NCI-H2196 (cell line): ENCODE measurements around the gene C1orf115.
"Not testable (repeated sequence)": the region's sequence is repeated elsewhere in the genome, so short reads cannot be mapped to it uniquely, and the experiment has no call there.

Experiments used
- DNase-seq: peaks from one replicate; lab custom pipeline; 2025; ENCODE audit not compliant: unreplicated experiment; lab: John Stamatoyannopoulos, UW

The C1orf115 gene

GRCh38 chr1:220690140-220691052 lies at the start of gene C1orf115:
TSS of gene C1orf115 (plus strand) at chr1:220690363. CDS start at chr1:220690403, 40 bp downstream.
- peak; percentile 85 for DNase-seq

DNA sequence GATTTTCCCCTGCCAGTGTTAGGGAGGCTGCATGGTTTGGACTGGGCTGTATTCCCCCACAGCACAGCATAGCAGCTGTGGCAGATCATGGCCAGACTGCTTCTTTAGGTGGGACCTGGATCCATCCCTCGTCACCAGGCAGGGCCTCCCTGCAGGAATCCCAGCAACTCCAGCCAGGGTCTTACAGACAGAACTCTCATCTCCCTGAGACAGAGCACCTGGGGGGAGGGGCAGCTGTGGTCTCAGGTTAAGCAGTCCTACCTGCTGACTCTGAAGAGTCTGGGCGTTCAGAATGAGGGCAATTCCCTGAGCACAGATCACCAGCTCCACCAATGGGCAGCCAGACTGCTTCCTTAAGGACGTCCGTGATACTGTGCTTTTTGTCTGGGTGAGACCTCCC lies 47.9 kb upstream of the C1orf115 start:
- no peak for DNase-seq

DNA sequence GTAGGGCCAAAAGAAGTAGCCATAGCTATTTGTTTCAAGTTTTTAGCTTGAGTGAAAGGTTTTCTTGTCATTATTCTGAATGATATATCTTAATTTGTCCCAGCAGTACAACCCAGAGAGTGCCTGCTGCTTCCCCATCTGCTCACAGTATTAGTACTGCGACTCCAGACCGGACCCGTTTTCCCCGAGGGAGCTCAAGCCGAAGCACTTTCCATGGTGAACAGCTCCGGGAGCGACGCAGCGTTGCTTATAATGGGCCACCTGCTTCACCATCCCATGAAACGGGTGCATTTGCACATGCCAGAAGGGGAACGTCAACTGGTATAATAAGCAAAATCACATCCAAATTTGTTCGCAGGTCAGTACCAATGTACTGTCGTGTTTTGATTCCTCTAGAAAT lies 37.2 kb upstream of the C1orf115 start:
- DNase-seq, result no peak

DNA sequence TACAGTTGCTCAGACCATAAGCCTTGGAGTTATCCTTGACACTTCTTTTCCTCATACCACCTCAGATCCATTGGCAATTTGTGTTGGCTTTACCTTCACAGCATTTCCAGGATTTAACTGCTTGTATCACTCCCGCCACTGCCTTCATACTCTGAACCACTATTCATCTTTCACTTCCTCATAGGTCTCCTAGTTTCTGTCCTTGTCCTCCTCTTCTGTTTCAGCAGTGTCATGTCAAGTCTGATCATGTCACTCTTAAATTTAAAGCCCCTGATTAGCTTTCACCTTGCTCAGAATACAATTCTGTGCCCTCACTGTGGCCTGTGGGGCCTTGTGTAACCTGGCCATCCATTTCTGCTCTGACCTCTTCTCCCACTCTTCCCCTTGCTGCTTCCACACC lies 34.7 kb upstream of the C1orf115 start:
- DNase-seq, result no peak

DNA sequence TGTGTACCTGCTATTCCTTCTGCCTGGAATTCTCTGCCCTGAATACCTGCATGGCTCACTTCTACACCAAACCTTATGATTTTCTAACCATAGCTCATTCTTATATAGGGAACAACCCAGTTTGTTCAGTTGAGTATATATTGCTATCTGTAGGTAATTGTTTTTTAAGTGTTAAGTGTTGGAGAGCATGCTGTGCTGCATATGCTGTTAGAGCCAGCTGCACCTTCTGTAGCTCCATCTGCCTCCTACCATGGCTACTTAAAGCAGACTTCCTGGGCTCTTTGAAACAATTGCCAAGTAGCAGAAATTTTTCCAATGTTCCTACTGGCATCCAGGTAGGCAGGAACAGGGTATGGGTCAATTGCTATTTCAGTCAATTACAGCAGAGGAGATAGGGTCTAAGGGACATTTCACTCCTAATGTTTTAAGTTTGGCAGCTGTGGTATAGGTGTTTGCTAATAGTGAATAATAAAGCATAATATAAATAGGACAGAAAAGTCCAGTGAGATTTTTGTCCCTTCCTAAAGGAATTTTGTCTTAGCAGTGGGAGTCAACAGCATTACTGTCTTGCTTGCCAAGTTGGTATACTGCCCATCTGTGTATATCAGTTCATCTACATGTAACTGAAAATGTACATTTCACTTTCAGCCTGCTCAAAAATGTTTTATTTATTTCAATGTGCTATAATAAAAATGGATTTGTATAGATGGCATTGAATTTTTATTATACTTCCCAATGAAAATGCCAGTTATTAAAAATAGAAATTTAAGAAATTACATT lies 34.0 kb upstream of the C1orf115 start:
- no peak for DNase-seq

GRCh38 chr1:220666349-220666748 lies 23.8 kb upstream of the C1orf115 start:
- no peak for DNase-seq

DNA sequence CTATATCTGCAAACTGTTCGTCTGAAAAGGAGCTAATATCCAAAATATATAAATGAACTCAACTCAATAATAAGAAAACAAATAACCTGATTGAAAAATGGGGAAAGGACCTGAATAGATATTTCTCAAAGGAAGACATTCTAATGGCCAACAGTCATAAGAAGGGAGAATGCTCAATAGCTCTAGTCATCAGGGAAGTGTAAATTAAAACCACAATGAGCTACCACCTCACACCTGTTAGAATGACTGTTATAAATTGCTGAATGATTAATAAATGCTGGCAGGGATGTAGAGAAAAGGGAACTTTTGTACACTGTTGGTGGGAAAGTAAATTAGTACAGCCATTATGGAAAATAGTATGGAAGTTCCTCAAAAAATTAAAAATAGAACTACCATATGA lies 21.2 kb upstream of the C1orf115 start:
- no peak for DNase-seq

DNA sequence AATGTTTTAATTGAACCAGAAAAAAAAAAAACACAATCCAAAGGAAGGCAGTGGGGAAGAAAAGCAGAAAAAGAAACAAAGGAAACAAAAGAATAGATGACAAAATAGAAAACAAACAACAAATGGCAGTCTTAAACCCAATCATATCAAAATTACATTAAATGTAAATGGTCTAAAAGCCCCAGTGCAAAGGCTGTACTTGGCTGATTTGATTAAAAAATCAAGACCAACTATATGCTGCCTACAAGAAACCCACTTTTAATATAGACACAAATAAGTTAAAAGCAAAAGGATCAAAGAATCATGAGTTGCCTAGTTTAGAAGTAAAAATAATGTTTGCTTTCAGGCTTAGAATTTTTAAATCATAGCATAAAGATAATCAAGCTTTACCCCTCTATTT lies 19.8 kb upstream of the C1orf115 start:
- DNase-seq, result no peak

DNA sequence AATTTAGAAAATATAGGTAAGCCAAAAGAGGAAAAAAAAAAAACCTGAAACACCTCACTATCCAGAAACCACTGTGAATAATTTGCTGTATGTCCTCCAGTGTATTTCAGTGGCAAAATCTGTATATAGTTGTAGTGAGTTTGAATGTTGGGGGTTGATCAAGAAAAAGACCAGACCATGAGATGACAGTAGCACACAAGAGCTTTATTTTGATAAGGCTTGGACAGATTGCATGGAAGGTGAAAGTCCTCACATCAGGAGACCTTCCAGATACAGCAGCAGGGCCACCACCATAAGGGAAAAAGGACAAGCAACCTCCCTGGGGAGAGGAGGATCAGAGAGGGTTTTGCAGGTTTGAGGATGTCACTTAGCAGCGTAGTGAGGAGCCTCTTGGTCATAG lies 16.2 kb upstream of the C1orf115 start:
- DNase-seq, result no peak

DNA sequence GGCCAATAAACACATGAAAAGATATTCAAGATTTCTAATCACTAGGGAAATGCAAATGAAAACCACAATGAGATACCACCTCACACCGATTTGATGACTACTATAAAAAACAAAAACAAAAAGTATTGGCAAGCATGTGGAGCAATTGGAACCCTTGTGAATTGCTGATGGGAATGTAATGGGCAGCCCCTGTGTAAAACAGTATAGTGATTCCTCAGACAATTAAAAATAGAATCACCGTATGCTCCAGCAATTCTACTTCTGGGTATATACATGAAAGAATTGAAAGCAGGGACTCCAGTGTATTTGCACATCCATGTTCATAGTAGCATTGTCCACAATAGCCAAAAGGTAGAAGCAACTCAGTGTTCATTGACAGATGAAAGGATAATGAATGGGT lies 12.9 kb upstream of the C1orf115 start:
- DNase-seq, result no peak

DNA sequence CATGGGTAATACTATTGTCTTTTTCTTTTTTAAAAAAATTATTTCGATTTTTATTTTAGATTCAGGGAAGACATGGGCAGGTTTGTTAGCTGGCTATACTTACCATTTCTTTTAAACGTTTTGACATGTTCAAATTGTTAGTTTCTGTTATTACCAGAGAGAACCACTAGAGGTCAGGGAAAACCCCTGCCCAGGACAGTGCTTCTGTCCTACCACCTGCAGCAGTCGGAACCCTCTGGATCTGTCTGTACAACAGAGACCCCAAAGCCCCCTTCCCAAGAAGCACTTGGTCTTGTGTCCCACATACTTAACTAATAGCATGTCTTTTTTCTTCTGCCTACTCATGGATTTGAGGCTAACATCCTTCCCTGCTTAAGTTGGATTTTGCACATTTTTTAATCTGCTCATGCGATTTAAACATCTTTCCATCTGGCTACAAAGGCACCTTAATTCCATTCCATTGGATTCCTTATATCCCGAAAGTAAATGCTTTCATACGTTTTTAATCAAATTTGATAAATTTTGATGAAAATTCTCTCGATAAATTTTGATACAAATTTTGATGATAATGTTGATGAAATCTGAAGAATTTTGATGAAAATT lies 10.0 kb upstream of the C1orf115 start:
- DNase-seq, result peak; percentile 27

GRCh38 chr1:220681220-220681880 lies 8.8 kb upstream of the C1orf115 start:
- DNase-seq, result no peak

- DNase-seq, result no peak
Observed at GRCh38 chr1:220682901-220683576, 7.1 kb upstream of the C1orf115 start.

DNA sequence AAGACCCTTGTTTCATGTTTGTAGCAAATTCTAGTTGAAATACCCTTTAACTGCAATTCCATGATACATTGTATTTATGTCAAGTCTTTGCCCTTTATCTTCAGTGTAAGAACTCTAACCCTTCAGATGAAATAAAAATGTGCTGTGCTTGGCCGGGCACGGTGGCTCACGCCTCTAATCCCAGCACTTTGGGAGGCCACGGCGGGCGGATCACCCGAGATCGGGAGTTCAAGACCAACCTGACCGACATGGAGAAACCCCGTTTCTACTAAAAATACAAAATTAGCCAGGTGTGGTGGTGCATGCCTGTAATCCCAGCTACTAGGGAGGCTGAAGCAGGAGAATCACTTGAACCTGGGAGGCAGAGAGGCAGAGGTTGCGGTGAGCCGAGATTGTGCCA lies 6.4 kb upstream of the C1orf115 start:
- DNase-seq, result not testable (repeated sequence)

DNA sequence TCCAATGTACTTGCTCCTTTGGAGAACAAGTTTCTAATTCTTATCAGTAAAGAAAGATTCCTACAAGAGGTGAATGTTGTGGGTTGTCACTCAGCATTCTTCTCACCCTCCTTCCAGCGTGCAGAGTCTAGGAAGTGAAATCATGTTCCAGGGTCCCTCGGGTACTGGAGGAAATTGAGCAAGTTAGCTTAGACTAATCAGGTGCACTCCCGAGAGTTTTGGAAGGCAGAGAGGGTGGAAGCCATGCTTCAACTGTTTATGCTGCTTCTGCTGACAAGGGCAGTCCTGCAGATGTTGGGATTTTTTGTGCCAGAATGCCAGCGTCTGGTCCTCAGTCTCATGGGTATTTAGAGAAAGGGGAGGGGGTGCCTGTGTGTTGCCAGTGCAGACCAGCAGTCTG lies 5.3 kb upstream of the C1orf115 start:
- DNase-seq, result no peak

- no peak for DNase-seq
Observed at GRCh38 chr1:220685879-220686278, 4.3 kb upstream of the C1orf115 start.

- no peak for DNase-seq
Observed at GRCh38 chr1:220687809-220688208, 2.4 kb upstream of the C1orf115 start.

- DNase-seq, result no peak
Observed at GRCh38 chr1:220689666-220690065, 497 bp upstream of the C1orf115 start.

DNA sequence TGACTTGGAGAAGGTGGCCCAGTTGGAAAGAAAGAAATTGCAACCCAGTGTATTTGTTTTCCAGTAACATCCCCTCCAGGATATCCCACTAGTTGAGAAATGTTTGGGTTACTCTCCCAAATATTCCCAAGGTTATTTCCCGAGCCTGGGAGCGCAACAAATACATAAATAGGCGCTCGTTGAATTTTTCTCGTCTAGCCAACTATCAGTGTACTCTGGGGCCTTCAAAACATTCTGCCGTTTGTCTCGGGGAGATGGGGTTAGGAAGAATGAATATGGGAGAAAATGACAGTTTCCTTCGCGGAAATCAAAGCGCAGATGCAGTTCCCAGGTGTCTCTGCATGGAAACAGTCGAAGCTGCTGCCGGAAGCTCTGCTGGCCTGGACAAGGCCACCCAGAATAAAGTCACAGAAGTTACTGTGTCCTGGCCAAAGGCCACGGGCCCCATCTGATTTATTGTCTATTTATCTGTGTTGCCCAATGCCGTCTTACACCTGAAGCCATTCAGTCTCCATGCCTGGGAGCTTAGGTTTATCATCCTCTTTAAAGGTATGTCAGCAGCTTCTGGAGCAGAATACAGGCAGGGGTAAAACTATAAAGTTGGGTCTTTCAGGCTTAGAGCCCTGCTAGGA lies 1.0 kb downstream of the C1orf115 start:
- DNase-seq, result no peak
